Measurements from ENCODE around the gene GPX7. TPM values are rescaled to one million over a fixed set of nuclear protein-coding genes. Genes with fewer than 3 reads are reported as not detected.

Gene GPX7
- total RNA-seq, 1 donor from 2014 or later: 20.9 TPM

DNA sequence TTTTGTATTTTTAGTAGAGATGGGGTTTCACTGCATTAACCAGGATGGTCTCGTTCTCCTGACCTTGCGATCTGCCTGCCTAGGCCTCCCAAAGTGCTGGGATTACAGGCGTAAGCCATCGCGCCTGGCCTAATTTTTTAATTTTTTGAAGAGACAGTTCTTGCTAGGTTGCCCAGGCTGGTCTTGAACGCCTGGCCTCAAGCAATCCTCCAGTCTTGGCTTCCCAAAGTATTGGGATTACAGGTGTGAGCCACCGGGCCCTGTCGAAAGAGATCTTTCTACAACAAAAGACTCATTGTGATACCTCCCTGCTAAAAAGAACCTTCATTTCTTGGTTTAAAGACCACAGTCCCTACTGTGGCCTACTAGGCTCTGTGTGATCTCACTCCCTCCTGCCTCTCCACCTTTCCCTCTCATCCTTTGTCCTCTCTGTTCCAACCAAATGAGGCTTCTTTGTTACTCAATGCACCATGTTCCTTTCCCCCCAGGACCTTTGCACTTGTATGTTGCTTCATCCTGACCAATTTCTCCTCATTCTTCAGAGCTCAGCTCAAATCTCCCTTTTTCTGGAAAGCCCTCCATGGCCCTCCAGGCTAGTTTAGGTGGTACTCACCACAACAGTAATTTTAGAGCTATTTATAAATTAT lies 1.5 kb upstream of the GPX7 start:
- ChIA-PET CTCF (interaction anchor here (0.7 kb wide), 1 partner anchor 65 kb away, joined by 3 read pairs; no protein-coding TSS in a partner anchor), POLR2A (interaction anchor here (0.9 to 2.1 kb wide), 6 partner anchors 8 to 71 kb away, joined by 3 to 18 read pairs (median 6); partner anchors contain the start of genes SHISAL2A and TUT4)
- intact Hi-C loops (cut with micrococcal nuclease): loop anchor here (5.0 kb wide), 1 partner anchor 33 kb away; no protein-coding TSS in a partner anchor
- peak overlapping the region; percentile 38 for H3K27ac Mint-ChIP-seq
- H3K4me1 Mint-ChIP-seq: peaks cover 41% of the 10 kb centered on the region
- H3K4me3 Mint-ChIP-seq: no peak overlapping the region
- H3K9me3 Mint-ChIP-seq: no peaks in the 10 kb centered on the region
- H3K27me3 Mint-ChIP-seq: no peaks in the 10 kb centered on the region
- ATAC-seq (ENCODE audit: low read depth) (no peak), DNase-seq (no peak)
- TF ChIP-seq, protein P1, sequence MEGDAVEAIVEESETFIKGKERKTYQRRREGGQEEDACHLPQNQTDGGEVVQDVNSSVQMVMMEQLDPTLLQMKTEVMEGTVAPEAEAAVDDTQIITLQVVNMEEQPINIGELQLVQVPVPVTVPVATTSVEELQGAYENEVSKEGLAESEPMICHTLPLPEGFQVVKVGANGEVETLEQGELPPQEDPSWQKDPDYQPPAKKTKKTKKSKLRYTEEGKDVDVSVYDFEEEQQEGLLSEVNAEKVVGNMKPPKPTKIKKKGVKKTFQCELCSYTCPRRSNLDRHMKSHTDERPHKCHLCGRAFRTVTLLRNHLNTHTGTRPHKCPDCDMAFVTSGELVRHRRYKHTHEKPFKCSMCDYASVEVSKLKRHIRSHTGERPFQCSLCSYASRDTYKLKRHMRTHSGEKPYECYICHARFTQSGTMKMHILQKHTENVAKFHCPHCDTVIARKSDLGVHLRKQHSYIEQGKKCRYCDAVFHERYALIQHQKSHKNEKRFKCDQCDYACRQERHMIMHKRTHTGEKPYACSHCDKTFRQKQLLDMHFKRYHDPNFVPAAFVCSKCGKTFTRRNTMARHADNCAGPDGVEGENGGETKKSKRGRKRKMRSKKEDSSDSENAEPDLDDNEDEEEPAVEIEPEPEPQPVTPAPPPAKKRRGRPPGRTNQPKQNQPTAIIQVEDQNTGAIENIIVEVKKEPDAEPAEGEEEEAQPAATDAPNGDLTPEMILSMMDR (IDR thresholded peaks at IDR 0.05): no peak
- peaks cover 2% of the 10 kb centered on the region for H3K36me3 Mint-ChIP-seq (ENCODE audit: low read depth)

DNA sequence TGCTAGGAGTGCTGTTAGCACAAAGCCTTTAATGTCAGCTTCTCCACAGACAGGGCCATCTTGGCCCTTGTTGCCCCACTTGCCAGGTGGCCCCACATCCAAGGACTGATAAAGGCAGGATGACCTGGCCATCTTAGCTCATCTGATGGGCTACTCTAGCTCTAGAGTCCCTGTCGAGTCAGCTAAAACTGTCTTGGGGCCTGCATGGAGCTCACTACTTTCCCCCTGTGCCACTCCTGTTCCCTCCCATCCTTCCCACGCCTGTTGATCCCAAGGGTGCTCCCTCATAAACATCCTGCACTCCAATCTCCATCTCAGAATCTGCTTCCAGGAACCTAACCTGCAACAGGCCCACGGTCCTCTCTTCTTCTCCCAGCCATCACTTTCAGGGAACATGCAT lies 652 bp upstream of the GPX7 start:
- CTCF ChIA-PET: interaction anchor here (0.7 kb wide), 1 partner anchor 64 kb away, joined by 3 read pairs; no protein-coding TSS in a partner anchor
- peak overlapping the region; percentile 84 for H3K4me3 Mint-ChIP-seq
- no peak for DNase-seq
- no peaks in the 10 kb centered on the region for H3K9me3 Mint-ChIP-seq
- TF ChIP-seq, protein P1 (IDR thresholded peaks at IDR 0.05): no peak
- peak overlapping the region; percentile 81 for H3K27ac Mint-ChIP-seq
- intact Hi-C loops (cut with micrococcal nuclease): loop anchor here (5.0 kb wide), 1 partner anchor 34 kb away; no protein-coding TSS in a partner anchor
- peaks cover 10% of the 10 kb centered on the region for H3K36me3 Mint-ChIP-seq (ENCODE audit: low read depth)
- no peaks in the 10 kb centered on the region for H3K27me3 Mint-ChIP-seq
- peaks cover 49% of the 10 kb centered on the region for H3K4me1 Mint-ChIP-seq
- POLR2A ChIA-PET: interaction anchor here (0.6 to 2.1 kb wide), 9 partner anchors 9 to 84 kb away, joined by 3 to 18 read pairs (median 4); partner anchors contain the start of genes SHISAL2A and TUT4
- no peak for ATAC-seq (ENCODE audit: low read depth)

DNA sequence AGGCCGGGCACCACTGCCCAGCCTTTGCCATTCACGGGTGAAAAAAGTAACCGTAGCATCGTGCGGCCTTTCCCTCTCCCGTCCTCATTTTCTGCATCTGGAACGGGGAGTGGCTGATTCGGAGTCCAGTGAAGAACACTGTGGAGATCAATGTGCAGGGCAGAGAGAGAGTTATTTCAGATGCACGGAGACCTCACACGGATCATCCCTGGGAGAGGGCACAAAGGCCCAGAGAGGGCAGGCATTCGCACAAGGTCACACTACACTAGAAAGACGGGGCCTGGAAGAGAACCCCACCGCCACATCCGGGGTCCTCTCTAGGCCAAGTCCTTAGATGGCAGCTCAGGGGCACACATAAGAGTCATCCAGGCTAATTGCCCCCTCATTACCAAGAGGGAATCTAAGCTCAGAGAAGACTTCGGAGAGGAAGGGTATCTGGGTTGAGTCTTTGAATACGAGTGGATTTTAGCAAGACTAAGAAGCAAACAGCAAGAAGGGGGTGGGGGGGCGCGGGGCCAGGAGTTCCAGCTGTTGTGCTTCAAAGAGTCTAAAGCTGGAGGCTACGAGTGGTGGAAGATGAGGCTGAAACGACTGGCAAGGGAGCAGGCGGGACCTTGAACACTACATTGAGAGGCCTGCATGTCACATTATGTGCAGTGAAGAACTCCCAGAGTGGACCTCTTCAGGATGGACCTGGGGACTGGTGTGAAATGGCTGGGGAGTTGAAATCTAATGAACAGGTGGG lies 857 bp downstream of the GPX7 start:
- DNase-seq: no peak
- Mint-ChIP-seq H3K36me3 (ENCODE audit: low read depth) (peaks cover 25% of the 10 kb centered on the region), H3K4me1 (peaks cover 57% of the 10 kb centered on the region), H3K27ac (peak overlapping the region; percentile 84), H3K4me3 (peak overlapping the region; percentile 82), H3K9me3 (no peaks in the 10 kb centered on the region), H3K27me3 (no peaks in the 10 kb centered on the region)
- ATAC-seq (ENCODE audit: low read depth): no peak
- ChIA-PET CTCF (no interaction called here), POLR2A (interaction anchor here (0.6 to 4.0 kb wide), 11 partner anchors 9 to 94 kb away, joined by 3 to 45 read pairs (median 5); partner anchors contain the start of genes SHISAL2A and TUT4)
- TF ChIP-seq, protein P1 (IDR thresholded peaks at IDR 0.05): no peak
- intact Hi-C loops (cut with micrococcal nuclease): loop anchor here (1.0 to 5.0 kb wide), 4 partner anchors 10 to 56 kb away; no protein-coding TSS in a partner anchor

DNA sequence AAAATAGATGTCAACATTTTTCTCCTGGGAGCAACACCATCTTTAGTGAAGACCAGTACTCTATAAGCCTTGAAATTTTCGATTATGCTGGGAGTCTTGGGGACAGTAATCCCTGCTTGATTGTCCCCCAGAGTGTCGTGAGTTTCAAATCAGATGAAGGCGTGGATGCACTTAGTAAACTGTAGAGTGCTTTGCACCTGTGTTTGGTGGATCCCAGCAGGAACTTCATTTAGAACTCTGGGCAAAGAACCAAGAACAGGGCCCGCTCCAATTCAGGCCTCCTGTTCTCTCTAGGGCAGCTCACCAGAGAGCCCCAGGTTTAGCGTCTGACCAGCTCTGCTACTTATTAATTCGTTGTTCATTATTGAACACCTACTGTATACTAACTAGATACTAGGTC lies 1.5 kb downstream of the GPX7 start:
- peaks cover 29% of the 10 kb centered on the region for H3K36me3 Mint-ChIP-seq (ENCODE audit: low read depth)
- ChIA-PET CTCF (interaction anchor here (0.9 to 1.1 kb wide), 2 partner anchors 30 to 83 kb away, joined by 3 to 4 read pairs; partner anchors contain the start of gene SHISAL2A), POLR2A (interaction anchor here (0.5 to 4.0 kb wide), 13 partner anchors 8 to 93 kb away, joined by 3 to 45 read pairs (median 5); partner anchors contain the start of genes SHISAL2A and TUT4)
- DNase-seq: no peak
- H3K27ac Mint-ChIP-seq: peak overlapping the region; percentile 84
- H3K4me3 Mint-ChIP-seq: peak overlapping the region; percentile 82
- no peaks in the 10 kb centered on the region for H3K9me3 Mint-ChIP-seq
- TF ChIP-seq, protein P1 (IDR thresholded peaks at IDR 0.05): no peak
- ATAC-seq (ENCODE audit: low read depth): peak; percentile 16
- peaks cover 57% of the 10 kb centered on the region for H3K4me1 Mint-ChIP-seq
- intact Hi-C loops (cut with micrococcal nuclease): loop anchor here (2.0 to 5.0 kb wide), 2 partner anchors 36 to 55 kb away; no protein-coding TSS in a partner anchor
- H3K27me3 Mint-ChIP-seq: no peaks in the 10 kb centered on the region

Measured in activated B cell treated with CpG ODN at 0.5 μM for 24 hours (primary cell).